Stimulated activated CD4-positive, alpha-beta T cell treated with anti-CD3 and anti-CD28 coated beads, TNF-alpha, amount 100 ng/mL, for 1 hour (primary cell): Measurements from ENCODE around the gene NPIPB13.
"Not testable (repeated sequence)": the region's sequence is repeated elsewhere in the genome, so short reads cannot be mapped to it uniquely, and the experiment has no call there.

Experiments used
- DNase-seq, 3 donors: peaks; one replicate each; pipeline ENCODE4 v3.0.0-alpha.2; 2020; ENCODE audit warnings: low read depth in 3 of 3, low spot score in 1 of 3

Gene NPIPB13

GRCh38 chr16:30248379-30248778, at the start of gene NPIPB13:
Gene NPIPB13 (minus strand): TSS chr16:30248479. CDS start chr16:30245573, 2,906 bp downstream.
- not testable (repeated sequence) for DNase-seq

- DNase-seq, result not testable (repeated sequence)
These were observed 34.1 kb upstream of the NPIPB13 start for GRCh38 chr16:30282357-30282756.

DNA sequence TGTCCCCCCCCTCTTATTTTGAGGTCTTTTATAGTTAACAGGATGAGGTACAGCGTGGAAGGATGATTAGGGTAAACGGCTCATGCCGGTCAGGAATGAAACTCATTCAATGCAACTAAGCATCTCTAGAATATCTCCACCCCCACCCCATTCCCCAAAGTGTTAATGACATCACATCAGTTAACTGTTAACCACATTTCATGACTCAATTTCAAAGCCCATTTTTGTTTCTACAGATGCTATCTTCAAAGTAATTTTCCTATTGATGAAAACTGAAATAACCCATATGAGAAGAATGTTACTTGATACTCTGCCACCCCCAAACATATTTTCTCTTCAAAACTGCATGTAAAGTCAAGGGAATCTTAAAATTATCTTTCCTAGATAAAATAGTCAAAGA, 30.2 kb upstream of the NPIPB13 start:
- DNase-seq, result not testable (repeated sequence)

DNA sequence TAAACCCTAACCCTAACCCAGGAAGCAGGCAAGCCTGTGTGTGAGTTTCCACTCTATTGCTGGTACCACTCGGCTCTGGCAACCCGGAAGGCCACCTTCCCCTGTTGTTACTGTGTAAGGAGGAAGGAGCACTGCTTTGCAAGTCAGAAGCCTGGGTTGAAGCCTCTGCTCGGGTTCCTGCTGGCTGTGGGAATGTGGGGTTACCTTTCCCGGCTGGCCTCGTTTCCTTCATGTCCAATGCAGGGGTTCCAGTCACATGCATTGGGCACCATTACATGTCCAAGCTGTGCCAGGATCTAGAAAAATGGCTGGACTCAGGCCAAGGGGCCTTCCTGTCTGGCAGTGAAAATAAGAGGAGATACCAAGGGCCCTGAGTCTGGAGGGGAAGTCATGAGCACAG, 31.2 kb downstream of the NPIPB13 start:
- not testable (repeated sequence) for DNase-seq

DNA sequence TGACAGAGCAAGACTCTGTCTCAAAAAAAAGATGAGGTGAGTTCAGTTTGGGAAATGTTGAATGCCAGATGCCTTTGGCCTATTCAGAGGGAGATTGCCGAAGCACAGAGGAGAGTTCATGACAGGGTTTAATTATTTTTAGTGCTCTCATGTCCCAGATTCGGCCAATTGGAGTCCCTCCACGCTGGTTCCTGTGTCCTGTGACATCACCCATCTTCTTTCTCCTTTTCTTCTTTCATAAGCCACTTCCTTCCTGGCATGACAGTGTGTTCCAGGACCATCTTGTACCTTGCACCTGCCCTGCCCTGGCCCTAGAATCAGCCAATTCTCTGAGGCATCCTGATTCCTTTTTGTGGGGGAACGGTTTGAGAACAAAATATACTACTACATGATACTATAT, 36.9 kb downstream of the NPIPB13 start:
- DNase-seq, result not testable (repeated sequence)

GRCh38 chr16:30209032-30209431, 39.2 kb downstream of the NPIPB13 start:
- peak in 1 of 3 donors; percentile 10 for DNase-seq

DNA sequence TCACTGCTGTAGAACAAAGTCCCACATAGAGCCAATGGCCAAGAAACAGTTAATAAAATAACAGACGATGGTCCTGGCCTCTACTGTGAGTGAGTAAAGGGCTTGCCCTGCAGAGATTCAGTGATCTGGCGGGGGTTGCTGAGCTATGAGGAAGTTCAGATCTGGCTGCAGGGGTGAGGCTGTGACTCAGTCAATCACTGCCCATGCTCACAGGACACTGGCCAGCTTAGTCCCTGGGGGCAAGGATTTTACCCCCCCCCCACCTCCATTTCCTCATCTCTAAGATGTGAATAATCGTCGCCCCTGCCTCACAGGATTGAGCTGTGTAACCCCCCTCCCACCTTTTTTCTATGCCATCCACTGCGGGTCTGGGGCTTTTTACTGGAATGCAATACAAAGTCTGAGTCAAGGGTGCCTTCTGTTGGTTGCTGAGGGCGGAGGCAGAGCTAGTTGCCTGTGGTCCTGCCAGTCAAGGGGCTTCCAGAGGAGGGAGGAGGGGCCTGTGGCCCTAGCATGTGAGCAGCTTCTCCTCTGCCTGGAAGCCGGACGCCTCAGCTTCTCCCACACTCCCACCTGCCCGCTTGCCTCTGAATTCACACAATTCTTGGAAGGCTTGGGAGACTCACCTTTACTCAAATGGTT, 41.1 kb downstream of the NPIPB13 start:
- DNase-seq, result not testable (repeated sequence)

GRCh38 chr16:30206252-30206651, 42.0 kb downstream of the NPIPB13 start:
- not testable (repeated sequence) for DNase-seq

- not testable (repeated sequence) for DNase-seq
These were observed 42.6 kb downstream of the NPIPB13 start for GRCh38 chr16:30205541-30206236.

GRCh38 chr16:30199608-30200343, 48.5 kb downstream of the NPIPB13 start:
- DNase-seq, result not testable (repeated sequence)

DNA sequence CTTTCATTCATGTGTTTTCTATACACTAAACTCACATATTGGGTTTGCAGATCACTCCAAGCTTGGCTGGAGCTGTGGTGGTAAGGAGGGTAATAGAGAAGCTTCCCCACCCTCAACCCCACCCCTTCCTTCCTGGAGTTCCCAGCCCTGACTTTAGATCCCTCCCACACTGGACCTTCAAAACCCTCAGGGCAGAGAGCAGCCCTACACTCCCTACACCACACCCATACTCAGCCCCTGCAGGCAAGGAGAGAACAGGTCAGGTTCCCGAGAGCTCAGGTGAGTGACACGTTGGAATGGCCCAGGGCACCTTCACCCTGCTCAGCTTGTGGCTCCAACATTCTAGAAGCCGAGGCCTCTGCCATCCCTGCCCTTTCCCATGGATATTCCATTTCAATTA, 49.2 kb downstream of the NPIPB13 start, which contains the start of gene SULT1A3:
Gene SULT1A3, plus strand, starts transcription at position 207 of the 400 bp plus-strand sequence. CDS start 1,474 bp downstream, outside the sequence.
- DNase-seq, result not testable (repeated sequence)
